ENCODE measurements around the gene CCM2.

The CCM2 gene

GRCh38 chr7:44969049-44969700 lies 30.8 kb upstream of the CCM2 start:
- peak; percentile 50 for DNase-seq

- peak; percentile 58 for DNase-seq
Observed at GRCh38 chr7:44969701-44970522, 30.1 kb upstream of the CCM2 start.

DNA sequence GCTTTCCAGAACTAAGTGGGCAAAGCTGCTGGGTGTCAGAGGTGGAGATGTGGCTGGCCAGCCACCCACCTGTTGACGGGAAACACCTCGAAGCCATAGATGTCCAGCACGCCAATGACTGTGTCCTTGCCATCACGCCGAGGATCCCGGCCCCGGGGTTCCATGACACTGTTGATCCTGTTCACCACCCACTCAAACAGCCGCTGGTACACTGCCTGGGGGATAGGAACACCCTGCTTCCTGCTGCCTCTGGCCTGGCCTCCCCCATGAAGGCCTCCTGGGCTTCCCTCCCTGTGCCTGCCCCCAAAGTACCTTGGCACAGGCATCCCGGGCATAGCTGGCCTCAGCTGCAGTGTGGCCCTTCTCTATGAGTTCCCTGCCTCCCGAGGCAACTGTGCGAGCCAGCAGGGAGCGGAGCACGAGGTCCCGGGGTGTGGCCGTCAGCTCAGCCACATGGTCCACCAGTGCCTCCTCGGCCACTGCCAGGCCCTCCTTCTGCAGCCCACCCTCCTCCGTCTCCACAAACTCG lies 29.4 kb upstream of the CCM2 start:
- peak; percentile 56 for DNase-seq

DNA sequence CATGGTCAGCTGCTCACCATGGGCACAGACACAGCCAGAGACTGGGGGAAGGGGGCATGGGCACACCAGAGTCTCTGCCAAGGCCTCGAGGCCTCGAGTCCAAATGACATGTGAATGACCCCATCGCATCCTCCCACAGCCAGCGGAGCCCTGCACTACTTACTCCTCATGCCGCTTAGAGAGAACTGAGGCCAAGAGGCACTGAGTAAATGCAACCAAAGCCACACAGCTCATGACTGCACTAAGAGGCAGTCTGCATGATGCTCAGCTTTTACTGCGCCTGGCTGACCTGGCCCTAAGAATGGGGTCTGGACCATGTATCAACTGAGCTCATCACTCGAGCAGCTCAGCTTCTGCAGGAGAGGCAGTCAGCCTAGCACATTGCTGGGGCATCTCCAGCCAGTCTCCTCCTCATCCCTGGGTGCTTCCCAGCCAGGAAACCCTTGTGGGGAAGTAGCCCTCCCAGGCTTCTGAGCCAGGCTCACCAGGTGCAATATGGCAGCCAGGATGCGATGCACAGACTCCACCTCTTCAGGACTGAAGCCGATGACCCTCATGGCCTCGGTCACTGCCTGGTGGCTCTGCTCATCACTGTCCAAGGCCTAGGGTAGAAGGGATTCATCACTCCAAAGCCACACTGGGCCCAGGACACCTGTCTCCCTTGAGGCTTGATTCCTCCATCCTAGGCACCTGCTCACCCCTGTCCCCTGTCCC lies 28.7 kb upstream of the CCM2 start:
- peak; percentile 57 for DNase-seq

- no peak for DNase-seq
Observed at GRCh38 chr7:44971902-44972441, 28.0 kb upstream of the CCM2 start.

DNA sequence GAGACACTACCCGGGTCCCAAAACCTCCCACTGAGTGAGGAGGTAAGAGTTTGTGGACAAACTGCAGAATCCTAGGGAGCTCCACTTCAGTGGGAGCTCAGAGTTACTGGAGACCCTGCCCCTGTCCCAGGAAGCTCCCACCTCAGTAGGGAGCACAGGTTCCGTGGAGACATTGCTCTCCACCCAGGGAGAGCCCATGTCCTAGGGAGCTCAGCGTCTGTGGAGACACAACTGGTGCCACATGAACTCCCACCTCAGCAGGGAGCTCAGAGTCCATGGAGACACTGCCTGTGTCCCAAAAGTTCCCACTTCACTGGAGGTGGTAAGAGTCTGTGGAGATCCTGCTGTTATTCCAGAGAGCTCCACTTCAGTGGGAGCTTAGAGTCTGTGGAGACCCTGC lies 27.4 kb upstream of the CCM2 start:
- DNase-seq = no peak

GRCh38 chr7:44973610-44974401 lies 26.2 kb upstream of the CCM2 start:
- DNase-seq = peak; percentile 71

DNA sequence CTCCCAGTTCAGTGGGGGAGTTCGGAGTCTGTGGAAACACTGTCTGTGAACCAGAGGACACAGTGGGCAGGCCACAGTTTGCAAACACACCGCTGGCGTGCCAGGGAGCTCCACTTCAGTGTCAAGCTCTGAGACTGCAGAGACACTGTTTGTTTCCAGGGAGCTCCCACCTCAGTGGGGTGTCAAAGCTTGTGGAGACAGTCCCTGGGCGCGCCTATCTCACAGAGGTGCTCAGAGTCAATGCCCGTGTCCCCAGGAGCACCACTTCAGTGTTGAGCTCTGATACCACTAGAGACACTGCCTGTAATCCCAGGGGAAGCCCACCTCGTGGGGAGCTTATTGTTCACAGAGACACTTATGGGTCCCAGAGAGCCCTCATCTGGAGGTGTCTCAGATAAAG lies 25.5 kb upstream of the CCM2 start:
- DNase-seq = no peak

DNA sequence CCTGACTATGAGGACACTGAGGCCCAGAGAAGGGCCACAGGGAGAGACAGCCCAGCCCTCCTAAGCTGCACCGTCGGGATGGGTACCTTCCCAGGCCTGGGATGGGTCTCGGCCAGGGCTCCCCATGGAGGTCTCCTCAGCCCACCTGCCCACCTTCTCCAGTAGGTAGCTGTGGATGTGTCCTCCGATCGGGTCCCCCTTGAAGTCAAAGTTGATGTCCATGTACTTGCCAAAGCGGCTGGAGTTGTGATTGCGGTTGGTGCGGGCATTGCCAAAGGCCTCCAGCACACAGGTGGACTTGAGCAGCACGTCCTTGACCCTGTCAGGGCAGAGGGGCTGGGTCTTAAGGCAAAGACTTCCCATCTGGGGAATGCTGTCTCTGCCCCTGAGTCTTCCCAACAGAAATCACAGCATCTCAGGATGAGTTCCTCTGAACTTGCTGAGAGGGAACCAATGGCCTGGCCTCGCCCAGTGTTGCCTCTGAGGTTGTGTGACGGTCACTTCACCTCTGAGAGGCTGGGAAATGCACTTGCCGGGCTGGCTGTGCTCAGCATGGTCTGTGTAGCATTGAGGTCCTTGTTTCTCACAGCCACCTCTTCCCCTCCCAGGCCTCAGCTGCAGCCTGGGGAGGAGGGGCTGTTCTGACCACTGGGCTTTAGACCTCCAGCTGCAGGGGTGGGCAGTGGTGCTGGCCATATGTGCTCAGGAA lies 24.5 kb upstream of the CCM2 start:
- no peak for DNase-seq

DNA sequence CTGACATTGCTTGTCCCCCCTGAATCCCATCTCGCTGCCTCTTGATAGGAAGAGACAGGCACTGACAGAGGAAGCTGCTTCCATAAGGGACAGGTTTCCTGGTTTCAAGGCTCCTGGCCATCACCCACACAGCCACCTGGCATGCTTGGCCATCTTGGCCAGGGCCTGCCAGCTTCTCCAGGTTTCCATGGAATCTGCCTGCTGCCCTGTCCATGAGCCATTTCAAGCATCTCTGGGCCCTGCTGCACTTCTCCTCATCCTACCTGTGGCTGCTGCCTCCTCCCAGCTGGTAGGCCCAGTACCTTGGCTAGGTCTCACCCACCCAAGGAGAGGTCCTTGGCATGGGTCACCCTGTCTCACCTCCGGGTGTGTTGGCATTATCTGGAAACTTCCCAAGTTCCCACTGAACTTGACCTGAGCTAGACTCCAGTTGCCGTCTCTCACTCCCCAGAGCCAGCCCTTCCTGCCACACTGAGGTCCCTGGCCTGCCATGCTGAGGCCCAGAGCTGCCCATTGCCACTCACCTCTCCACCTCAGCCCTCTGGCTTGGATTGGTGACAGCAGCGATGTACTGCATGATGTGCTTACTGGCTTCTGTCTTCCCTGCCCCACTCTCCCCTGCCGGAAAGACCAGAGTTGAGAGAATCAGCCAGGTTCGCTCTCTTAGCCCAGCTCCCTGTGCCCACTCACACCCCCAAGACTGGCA lies 23.8 kb upstream of the CCM2 start:
- DNase-seq = peak; percentile 54

DNA sequence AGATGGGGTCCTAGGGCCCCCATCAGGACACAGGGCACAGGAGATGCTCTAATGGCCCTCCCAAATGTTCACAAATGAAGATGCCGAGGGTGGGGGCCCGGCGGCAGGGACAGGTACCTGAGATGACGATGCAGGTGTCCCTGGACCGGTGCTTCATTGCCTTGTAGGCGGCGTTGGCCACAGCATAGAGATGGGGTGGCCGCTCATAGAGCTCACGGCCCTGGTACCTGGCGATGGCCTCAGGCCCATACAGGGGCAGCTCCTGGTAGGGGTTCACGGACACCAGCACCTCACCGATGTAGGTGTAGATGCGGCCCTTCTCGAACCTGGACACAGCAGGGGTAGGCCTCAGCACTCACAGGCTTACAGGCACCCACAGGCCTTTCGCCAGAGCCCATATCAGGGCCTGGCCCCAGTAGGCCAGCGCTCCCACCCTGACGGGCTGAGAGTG lies 23.2 kb upstream of the CCM2 start:
- no peak for DNase-seq

DNA sequence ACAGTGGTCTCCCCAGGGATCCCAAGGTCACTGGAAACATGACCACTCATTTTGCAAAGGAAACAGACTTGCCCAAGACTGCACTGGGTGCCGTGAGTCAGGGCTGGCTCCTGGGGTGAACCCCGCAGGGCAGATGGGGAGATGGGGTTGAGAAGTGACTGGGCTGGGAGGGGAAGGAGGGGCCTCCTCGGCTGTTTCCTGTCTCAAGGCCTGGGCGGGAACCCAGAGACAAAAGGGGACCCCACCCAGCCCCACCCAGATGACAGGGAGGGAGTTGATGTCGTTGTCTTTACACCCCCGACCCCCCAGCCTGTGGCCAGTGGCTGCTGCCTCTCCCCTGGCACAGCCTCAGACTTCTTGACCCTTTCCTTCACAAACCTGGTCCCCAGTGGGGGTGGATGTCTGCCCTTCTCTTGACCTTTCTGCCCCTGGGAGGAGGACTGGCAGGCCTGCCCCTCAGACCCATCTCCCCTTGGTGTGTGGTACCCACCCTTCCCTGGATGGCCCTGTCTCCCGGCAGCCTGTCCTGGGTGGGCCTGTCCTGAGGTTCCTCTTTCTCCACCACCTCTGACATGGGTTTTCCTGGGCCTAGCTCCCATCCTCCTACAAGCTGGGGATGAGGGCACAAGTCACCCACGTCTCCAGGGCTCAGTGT lies 22.6 kb upstream of the CCM2 start:
- DNase-seq = peak; percentile 90

- DNase-seq = peak; percentile 79
Observed at GRCh38 chr7:44977959-44978335, 22.1 kb upstream of the CCM2 start.

DNA sequence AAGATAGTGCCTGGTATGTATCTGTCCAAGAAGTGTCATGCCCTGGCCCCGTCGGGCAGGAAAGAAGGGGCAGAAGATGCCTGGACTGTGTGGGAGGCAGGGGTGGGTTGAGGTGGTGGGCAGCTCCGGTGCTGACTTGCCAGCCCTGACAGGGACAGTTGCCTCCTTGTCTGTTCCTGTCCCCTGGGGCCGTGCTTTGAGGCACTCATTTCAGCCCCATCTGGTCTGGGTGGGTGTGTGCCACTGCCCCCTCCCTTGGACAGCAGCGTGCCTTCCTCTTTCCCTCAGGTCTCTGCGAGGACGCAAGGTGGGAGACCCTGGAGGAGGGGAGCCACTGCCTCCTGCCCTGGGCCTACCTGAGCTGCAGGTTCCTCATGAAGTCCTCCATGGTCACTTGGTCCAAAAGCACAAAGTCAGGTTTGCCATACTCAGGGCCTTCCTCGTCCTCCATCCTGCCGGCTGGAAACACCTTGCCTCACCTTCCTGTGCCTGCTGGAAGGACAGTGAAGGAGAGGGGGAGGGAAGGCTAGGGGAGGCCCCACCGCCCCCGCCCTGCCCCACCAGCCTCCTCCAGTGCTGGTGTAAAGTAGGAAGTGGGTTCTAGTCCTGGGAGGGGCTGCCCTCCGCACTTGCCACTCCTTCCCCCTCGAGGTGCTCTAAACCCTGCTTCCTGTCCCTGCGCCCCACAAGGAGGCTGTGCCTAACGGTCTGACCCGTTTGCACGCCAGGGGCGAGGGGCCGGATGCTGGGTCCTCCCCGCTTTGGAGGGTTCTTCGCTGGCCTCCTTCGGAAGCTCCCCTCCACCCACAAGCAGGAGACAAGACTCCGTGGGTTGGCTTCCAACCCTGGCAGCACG lies 21.3 kb upstream of the CCM2 start, which contains the start of gene MYO1G:
Gene MYO1G (minus strand): TSS at position 505 of the 856 bp plus-strand sequence. CDS start 54 bp downstream, at position 451.
- peak; percentile 93 for DNase-seq

GRCh38 chr7:44979481-44980392 lies 20.3 kb upstream of the CCM2 start:
- DNase-seq = peak; percentile 76

GRCh38 chr7:44980393-44981034 lies 19.5 kb upstream of the CCM2 start:
- DNase-seq = peak; percentile 86

DNA sequence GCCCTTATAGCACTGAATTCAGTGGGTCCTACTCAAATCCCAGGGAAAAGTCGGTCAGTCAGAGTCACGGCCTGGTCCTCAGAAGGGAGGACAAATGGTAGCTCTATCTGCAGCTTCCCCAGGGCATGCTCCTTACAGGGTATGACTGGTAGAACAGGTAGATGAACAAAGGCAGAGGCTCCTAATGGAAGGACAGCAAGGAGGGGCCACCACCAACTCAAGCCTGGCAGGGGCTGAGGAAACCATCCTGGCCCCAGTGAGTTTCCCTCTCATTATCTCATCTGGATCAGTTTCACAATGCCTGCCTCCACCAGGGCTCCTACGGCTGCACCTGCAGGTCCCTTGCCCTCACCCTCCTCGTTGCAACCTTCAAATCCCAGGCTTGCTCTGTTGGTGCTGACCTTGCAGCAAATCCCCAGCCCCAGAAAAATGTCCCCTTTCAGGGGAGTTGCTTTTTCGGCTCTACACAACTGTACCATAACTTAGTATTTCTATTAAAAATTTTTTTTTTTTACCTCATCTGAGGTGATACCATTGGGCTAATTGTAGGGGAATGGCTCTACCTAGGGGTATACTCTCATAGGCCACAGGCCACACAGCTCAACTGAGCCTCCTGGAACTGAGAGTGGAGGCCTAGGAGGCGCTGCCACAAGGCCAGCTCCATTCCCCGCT lies 18.8 kb upstream of the CCM2 start:
- DNase-seq = peak; percentile 84

Data from activated CD8-positive, alpha-beta memory T cell treated with anti-CD3 and anti-CD28 coated beads, Interleukin-2, amount 50 U/mL, for 48 hours (primary cell).